Endodermal cell (in vitro differentiated cells): ENCODE data around the gene DIPK2B. TPM values are rescaled to one million over a fixed set of nuclear protein-coding genes. Genes with fewer than 3 reads are reported as not detected.

ENCODE experiments used
- DNase-seq: peaks from one replicate; pipeline ENCODE4 v3.0.0-alpha.2; 2017
- H3K27ac ChIP-seq: 2 replicates; pipeline ENCODE4 v1.5.1; 2013; ENCODE audit warnings: mild to moderate bottlenecking, low read depth, low read length, moderate library complexity
- H3K27me3 ChIP-seq: 2 replicates; pipeline ENCODE4 v1.6.1; 2013; ENCODE audit warnings: mild to moderate bottlenecking, low read length, moderate library complexity; ENCODE audit not compliant: insufficient read depth, control insufficient read depth, poor library complexity, severe bottlenecking
- H3K36me3 ChIP-seq: 2 replicates; pipeline ENCODE4 v1.7.0; 2013; ENCODE audit warnings: mild to moderate bottlenecking, low read length, moderate library complexity; ENCODE audit not compliant: control insufficient read depth, insufficient read depth
- H3K4me1 ChIP-seq: one replicate; pipeline ENCODE4 v1.7.0; 2013; ENCODE audit warnings: low read length; ENCODE audit not compliant: control insufficient read depth, insufficient read depth
- H3K4me3 ChIP-seq: 2 replicates; pipeline ENCODE4 v1.5.1; 2013; ENCODE audit warnings: mild to moderate bottlenecking, low read length, moderate library complexity
- H3K9ac ChIP-seq: 2 replicates; pipeline ENCODE4 v1.6.1; 2013; ENCODE audit warnings: mild to moderate bottlenecking, low read length, moderate library complexity; ENCODE audit not compliant: poor library complexity, severe bottlenecking; ENCODE audit errors: extremely low read depth
- H3K9me3 ChIP-seq: 2 replicates; pipeline ENCODE4 v1.6.1; 2013; ENCODE audit warnings: mild to moderate bottlenecking, low read length, moderate library complexity; ENCODE audit not compliant: control insufficient read depth
- H3K27ac Mint-ChIP-seq: 2 replicates; pipeline ENCODE4 v1.8.0; 2020; ENCODE audit warnings: mixed read lengths
- H3K27me3 Mint-ChIP-seq: 2 replicates; pipeline ENCODE4 v1.8.0; 2021; ENCODE audit warnings: mild to moderate bottlenecking, mixed read lengths; ENCODE audit not compliant: insufficient read depth
- H3K36me3 Mint-ChIP-seq: 2 replicates; pipeline ENCODE4 v1.8.0; 2020; ENCODE audit warnings: low read depth, mixed read lengths
- H3K4me1 Mint-ChIP-seq: 2 replicates; pipeline ENCODE4 v1.8.0; 2020; ENCODE audit warnings: mixed read lengths
- H3K4me3 Mint-ChIP-seq: 2 replicates; pipeline ENCODE4 v1.8.0; 2020; ENCODE audit warnings: mild to moderate bottlenecking, moderate library complexity, mixed read lengths
- H3K9me3 Mint-ChIP-seq: 2 replicates; pipeline ENCODE4 v1.8.0; 2020; ENCODE audit warnings: mild to moderate bottlenecking, mixed read lengths
- CTCF ChIP-seq: fragments of 200-600 bp; sonication (generic); conservative IDR thresholded peaks from 2 replicates; pipeline ENCODE4 v1.5.0; 2021; ENCODE audit warnings: antibody characterized with exemption, mild to moderate bottlenecking
- WGBS, 2 experiments: methylation state at CpG; one replicate each; pipeline versions ENCODE4 v1.1.5 to v1.1.7; 2013; ENCODE audit warnings: missing lambda C conversion rate in 2 of 2, mixed read lengths in 1 of 2; ENCODE audit not compliant: insufficient coverage in 1 of 2, insufficient read length in 1 of 2; 5-methylcytosine and 5-hydroxymethylcytosine counted together
- total RNA-seq, 2 donors: library from RNA; stranded (reverse); fragmentation: NEBNext Ultra II Directional in 1 of 2; extraction: Animal tissue kit (Norgen Biotek cat#: 25700) in 1 of 2; gene quantifications; 2 replicates in 1 of 2; 3 replicates in 1 of 2; pipeline ENCODE4 v1.2.1, GENCODE V29; 2021

The DIPK2B gene
- total RNA-seq, 2 donors from 2014 or later: not detected

GRCh38 chrX:45202171-45202570 is 1.5 kb upstream of the DIPK2B start:
- no peak overlapping the region for H3K27ac ChIP-seq
- H3K36me3 ChIP-seq: no peaks in the 10 kb centered on the region
- no peaks in the 10 kb centered on the region for H3K4me1 ChIP-seq
- no peaks in the 10 kb centered on the region for H3K27me3 ChIP-seq
- 100% methylated on average over 1 of the region's 1 CpG; no CpG with 5 or more reads in 1 of the 2 experiments for WGBS, 2 experiments
- DNase-seq: no peak
- no peak overlapping the region for H3K9ac ChIP-seq
- H3K9me3 ChIP-seq: peaks cover 5% of the 10 kb centered on the region
- H3K4me1 Mint-ChIP-seq: peaks cover 9% of the 10 kb centered on the region
- no peak overlapping the region for H3K4me3 Mint-ChIP-seq
- no peak overlapping the region for H3K4me3 ChIP-seq
- no peak overlapping the region for H3K27ac Mint-ChIP-seq
- no peaks in the 10 kb centered on the region for H3K27me3 Mint-ChIP-seq
- no peaks in the 10 kb centered on the region for H3K36me3 Mint-ChIP-seq
- peaks cover 54% of the 10 kb centered on the region for H3K9me3 Mint-ChIP-seq
- no peak for TF ChIP-seq CTCF

GRCh38 chrX:45198706-45199105 is 2.0 kb downstream of the DIPK2B start:
- H3K9ac ChIP-seq: no peak overlapping the region

GRCh38 chrX:45198301-45198700 is 2.4 kb downstream of the DIPK2B start:
- no peak overlapping the region for H3K9ac ChIP-seq
- WGBS, 2 experiments: 89% methylated on average over 2 of the region's 3 CpGs; no CpG with 5 or more reads in 1 of the 2 experiments

More at GRCh38 chrX:45198706-45199105, 2.0 kb downstream of the DIPK2B start:
- H3K4me3 ChIP-seq: no peak overlapping the region
- H3K27me3 ChIP-seq: no peaks in the 10 kb centered on the region
- Mint-ChIP-seq H3K9me3 (peaks cover 44% of the 10 kb centered on the region), H3K4me1 (peaks cover 14% of the 10 kb centered on the region), H3K36me3 (no peaks in the 10 kb centered on the region), H3K27ac (no peak overlapping the region), H3K27me3 (no peaks in the 10 kb centered on the region), H3K4me3 (no peak overlapping the region)
- TF ChIP-seq CTCF: no peak
- DNase-seq: no peak
- H3K4me1 ChIP-seq: no peaks in the 10 kb centered on the region
- no peaks in the 10 kb centered on the region for H3K36me3 ChIP-seq
- WGBS, 2 experiments: 92 to 100% methylated on average over 1 to 4 of the region's 4 CpGs
- no peaks in the 10 kb centered on the region for H3K9me3 ChIP-seq
- H3K27ac ChIP-seq: no peak overlapping the region

More at GRCh38 chrX:45198301-45198700, 2.4 kb downstream of the DIPK2B start:
- Histone ChIP-seq H3K9me3 (no peaks in the 10 kb centered on the region), H3K36me3 (no peaks in the 10 kb centered on the region), H3K27ac (no peak overlapping the region), H3K4me1 (no peaks in the 10 kb centered on the region), H3K4me3 (no peak overlapping the region), H3K27me3 (no peaks in the 10 kb centered on the region)
- Mint-ChIP-seq H3K4me1 (peaks cover 14% of the 10 kb centered on the region), H3K9me3 (peaks cover 46% of the 10 kb centered on the region), H3K36me3 (no peaks in the 10 kb centered on the region), H3K27me3 (no peaks in the 10 kb centered on the region), H3K27ac (no peak overlapping the region), H3K4me3 (no peak overlapping the region)
- TF ChIP-seq CTCF: no peak
- no peak for DNase-seq
